ENCODE measurements around the gene SMARCA2.

SMARCA2 gene

DNA sequence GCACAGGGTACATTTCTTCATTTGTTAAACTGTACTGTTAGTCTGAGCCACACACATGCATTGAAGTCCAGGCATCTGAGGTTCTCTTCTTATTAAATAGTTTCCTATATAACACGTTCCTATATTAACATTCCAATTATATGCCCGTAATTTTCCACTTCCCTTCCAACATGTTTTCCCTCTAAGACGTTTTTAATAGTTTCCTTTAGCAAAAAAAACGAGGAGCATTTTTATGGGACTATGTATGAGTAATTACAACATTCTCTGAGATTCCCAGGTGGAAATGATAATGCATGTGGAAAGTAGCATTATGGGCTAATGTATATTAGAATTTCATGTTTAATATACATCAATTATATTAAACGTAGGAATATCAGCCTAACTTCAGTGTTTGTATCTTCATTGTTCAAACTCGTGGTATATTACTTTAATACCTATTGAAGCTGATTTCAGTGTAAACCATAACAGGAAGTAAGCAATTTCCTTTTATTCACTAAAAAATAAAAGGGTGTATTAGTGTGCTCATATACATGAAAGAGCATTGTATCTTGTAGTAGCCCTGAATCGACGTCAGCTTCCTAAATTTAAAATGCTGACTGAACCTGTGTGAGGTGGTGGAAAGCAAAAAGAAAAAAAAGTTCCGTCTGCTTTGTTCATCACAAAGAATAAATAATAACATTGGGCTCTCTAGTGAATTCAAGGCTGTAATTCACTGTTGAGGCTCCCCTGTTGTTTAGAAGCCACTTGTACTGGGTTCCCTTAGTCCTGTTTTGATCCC, 11.3 kb downstream of the SMARCA2 start:
- DNase-seq (ENCODE audit: low spot score), result no peak
- Histone ChIP-seq H3K4me1 (ENCODE audit: insufficient read depth, poor library complexity, severe bottlenecking) (no peaks in the 10 kb centered on the region), H3K27ac (ENCODE audit: poor library complexity, severe bottlenecking) (no peak overlapping the region), H3K36me3 (ENCODE audit: low read depth) (no peaks in the 10 kb centered on the region), H3K27me3 (ENCODE audit: insufficient read depth, poor library complexity, severe bottlenecking) (no peaks in the 10 kb centered on the region), H3K9me3 (ENCODE audit: severe bottlenecking) (no peaks in the 10 kb centered on the region), H3K4me3 (ENCODE audit: severe bottlenecking) (no peak overlapping the region)
- ATAC-seq (ENCODE audit: low read depth), result no peak
- TF ChIP-seq, protein P1, sequence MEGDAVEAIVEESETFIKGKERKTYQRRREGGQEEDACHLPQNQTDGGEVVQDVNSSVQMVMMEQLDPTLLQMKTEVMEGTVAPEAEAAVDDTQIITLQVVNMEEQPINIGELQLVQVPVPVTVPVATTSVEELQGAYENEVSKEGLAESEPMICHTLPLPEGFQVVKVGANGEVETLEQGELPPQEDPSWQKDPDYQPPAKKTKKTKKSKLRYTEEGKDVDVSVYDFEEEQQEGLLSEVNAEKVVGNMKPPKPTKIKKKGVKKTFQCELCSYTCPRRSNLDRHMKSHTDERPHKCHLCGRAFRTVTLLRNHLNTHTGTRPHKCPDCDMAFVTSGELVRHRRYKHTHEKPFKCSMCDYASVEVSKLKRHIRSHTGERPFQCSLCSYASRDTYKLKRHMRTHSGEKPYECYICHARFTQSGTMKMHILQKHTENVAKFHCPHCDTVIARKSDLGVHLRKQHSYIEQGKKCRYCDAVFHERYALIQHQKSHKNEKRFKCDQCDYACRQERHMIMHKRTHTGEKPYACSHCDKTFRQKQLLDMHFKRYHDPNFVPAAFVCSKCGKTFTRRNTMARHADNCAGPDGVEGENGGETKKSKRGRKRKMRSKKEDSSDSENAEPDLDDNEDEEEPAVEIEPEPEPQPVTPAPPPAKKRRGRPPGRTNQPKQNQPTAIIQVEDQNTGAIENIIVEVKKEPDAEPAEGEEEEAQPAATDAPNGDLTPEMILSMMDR (IDR thresholded peaks at IDR 0.05; ENCODE audit: poor library complexity, severe bottlenecking), result no peak

DNA sequence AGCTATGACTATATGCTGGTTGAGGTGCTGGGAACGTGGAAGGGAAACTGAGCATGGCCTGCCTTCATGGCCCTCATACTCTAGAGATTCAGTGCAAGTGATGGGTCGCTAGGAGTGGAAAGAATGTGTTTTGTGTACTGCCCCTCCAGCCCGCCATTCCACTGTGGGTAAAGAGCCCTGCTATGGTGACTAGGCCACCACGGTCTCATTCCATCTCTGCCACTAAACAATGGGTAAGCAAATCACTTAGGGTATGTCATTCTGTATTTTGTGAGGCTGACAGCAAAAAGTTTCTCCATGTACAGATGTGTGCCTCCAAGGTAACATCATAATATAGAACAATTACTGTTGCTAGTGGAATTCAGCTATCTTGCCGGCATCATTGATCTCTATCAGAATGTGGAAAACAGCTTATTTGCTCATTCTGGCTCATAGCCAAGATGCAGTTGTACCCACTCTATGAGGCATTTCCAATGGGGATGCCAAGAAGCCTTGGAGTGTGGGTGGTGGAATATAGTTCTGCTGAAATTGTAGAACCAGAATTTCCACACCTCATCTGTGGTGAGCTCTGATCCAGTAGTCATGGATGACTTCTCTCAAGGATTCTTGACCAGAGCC, 12.5 kb downstream of the SMARCA2 start:
- Histone ChIP-seq H3K27ac (ENCODE audit: poor library complexity, severe bottlenecking) (no peak overlapping the region), H3K27me3 (ENCODE audit: insufficient read depth, poor library complexity, severe bottlenecking) (no peaks in the 10 kb centered on the region), H3K9me3 (ENCODE audit: severe bottlenecking) (no peaks in the 10 kb centered on the region), H3K4me1 (ENCODE audit: insufficient read depth, poor library complexity, severe bottlenecking) (no peaks in the 10 kb centered on the region), H3K4me3 (ENCODE audit: severe bottlenecking) (no peak overlapping the region), H3K36me3 (ENCODE audit: low read depth) (peaks cover 3% of the 10 kb centered on the region)
- DNase-seq (ENCODE audit: low spot score), result no peak
- no peak for ATAC-seq (ENCODE audit: low read depth)
- TF ChIP-seq, protein P1 (IDR thresholded peaks at IDR 0.05; ENCODE audit: poor library complexity, severe bottlenecking), result no peak

DNA sequence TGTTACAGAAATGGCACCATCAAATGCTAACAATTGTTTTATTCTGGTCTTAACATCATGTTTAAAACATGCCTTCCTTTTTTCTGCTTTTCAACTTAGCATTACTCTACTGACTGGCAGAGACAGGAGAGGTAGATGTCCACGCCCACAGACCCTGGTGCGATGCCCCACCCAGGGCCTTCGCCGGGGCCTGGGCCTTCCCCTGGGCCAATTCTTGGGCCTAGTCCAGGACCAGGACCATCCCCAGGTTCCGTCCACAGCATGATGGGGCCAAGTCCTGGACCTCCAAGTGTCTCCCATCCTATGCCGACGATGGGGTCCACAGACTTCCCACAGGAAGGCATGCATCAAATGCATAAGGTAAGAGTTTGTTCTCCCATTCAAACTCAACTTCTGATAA, 13.7 kb downstream of the SMARCA2 start:
- Histone ChIP-seq H3K27ac (ENCODE audit: poor library complexity, severe bottlenecking) (no peak overlapping the region), H3K4me1 (ENCODE audit: insufficient read depth, poor library complexity, severe bottlenecking) (no peaks in the 10 kb centered on the region), H3K9me3 (ENCODE audit: severe bottlenecking) (no peaks in the 10 kb centered on the region), H3K4me3 (ENCODE audit: severe bottlenecking) (no peak overlapping the region), H3K36me3 (ENCODE audit: low read depth) (peaks cover 14% of the 10 kb centered on the region), H3K27me3 (ENCODE audit: insufficient read depth, poor library complexity, severe bottlenecking) (no peaks in the 10 kb centered on the region)
- no peak for DNase-seq (ENCODE audit: low spot score)
- TF ChIP-seq, protein P1 (IDR thresholded peaks at IDR 0.05; ENCODE audit: poor library complexity, severe bottlenecking), result no peak
- ATAC-seq (ENCODE audit: low read depth), result no peak

DNA sequence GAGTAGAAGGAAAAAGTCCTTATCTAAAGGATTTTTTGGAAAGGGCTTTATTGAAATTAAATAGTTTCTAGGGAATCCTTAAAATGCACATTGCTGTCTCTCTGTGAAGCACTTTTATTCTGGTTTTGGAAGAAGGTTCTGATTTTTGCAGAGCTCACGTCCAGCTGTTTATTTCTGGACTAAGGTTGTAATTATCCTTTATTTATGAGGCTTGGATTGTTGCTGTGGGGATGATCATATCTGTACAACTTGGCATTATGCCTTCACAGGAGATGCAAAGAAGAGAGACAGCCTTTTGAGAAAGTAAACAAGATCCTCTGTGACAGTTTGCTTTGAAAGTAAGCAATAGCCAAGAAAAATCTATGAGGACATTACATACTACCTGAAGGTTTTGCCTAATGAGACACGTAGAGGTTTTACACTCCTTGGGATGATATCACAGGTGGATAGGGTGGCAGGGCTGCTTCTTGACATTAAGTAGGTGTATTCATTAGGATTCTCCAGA, 14.6 kb downstream of the SMARCA2 start:
- TF ChIP-seq, protein P1 (IDR thresholded peaks at IDR 0.05; ENCODE audit: poor library complexity, severe bottlenecking), result no peak
- Histone ChIP-seq H3K27me3 (ENCODE audit: insufficient read depth, poor library complexity, severe bottlenecking) (no peaks in the 10 kb centered on the region), H3K9me3 (ENCODE audit: severe bottlenecking) (no peaks in the 10 kb centered on the region), H3K36me3 (ENCODE audit: low read depth) (peaks cover 20% of the 10 kb centered on the region), H3K4me1 (ENCODE audit: insufficient read depth, poor library complexity, severe bottlenecking) (no peaks in the 10 kb centered on the region), H3K4me3 (ENCODE audit: severe bottlenecking) (no peak overlapping the region), H3K27ac (ENCODE audit: poor library complexity, severe bottlenecking) (no peak overlapping the region)
- no peak for DNase-seq (ENCODE audit: low spot score)
- ATAC-seq (ENCODE audit: low read depth), result no peak

DNA sequence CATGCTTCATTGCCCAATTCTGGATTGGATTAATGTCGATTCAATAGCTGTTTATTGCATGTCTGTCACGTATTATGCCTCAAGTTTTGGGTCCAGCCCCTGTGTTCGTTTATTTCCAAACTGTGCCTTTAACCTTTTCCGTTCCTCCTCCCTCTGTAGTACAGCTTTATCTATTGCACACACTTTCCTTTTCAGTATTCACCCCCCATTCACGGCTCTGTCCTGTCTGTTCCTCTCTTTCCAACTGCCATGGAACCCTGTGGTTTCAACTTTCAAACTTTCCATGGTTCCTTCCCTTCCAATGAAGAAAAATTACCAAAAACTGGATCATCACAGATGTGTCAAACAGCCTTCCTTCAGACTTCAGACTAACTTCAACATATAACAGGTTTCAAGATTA, 17.1 kb downstream of the SMARCA2 start:
- no peaks in the 10 kb centered on the region for H3K4me1 ChIP-seq (ENCODE audit: insufficient read depth, poor library complexity, severe bottlenecking)
- H3K9me3 ChIP-seq (ENCODE audit: severe bottlenecking), result no peaks in the 10 kb centered on the region
- H3K27ac ChIP-seq (ENCODE audit: poor library complexity, severe bottlenecking), result no peak overlapping the region
- no peak overlapping the region for H3K4me3 ChIP-seq (ENCODE audit: severe bottlenecking)
- TF ChIP-seq, protein P1 (IDR thresholded peaks at IDR 0.05; ENCODE audit: poor library complexity, severe bottlenecking), result no peak
- H3K36me3 ChIP-seq (ENCODE audit: low read depth), result peaks cover 29% of the 10 kb centered on the region
- no peak for ATAC-seq (ENCODE audit: low read depth)
- no peaks in the 10 kb centered on the region for H3K27me3 ChIP-seq (ENCODE audit: insufficient read depth, poor library complexity, severe bottlenecking)
- DNase-seq (ENCODE audit: low spot score), result no peak
